Endometrial microvascular endothelial cells (primary cell): ENCODE measurements around the gene TPH2. TPM values are rescaled to one million over a fixed set of nuclear protein-coding genes. Genes with fewer than 3 reads are reported as not detected.

Source experiments
- in situ Hi-C: cut with HindIII; loops from 2 replicates; pipeline ENCODE4 v1.10.0; 2017; ENCODE audit warnings: low sequenced_read_pairs, low pct_unique_long_range_greater_than_20kb; ENCODE audit errors: inconsistent ontology term
- total RNA-seq: library from RNA; depleted of rRNA; stranded (reverse); fragments of >200 nt; gene quantifications from one replicate; pipeline ENCODE4 v1.2.3, GENCODE V29; 2015; ENCODE audit errors: inconsistent ontology term

TPH2 gene
- total RNA-seq, 1 donor from 2014 or later, result not detected

- in situ Hi-C loops, result no loop called here
Measured at GRCh38 chr12:72018036-72018435, 79.4 kb downstream of the TPH2 start.

- in situ Hi-C loops, result no loop called here
Measured at GRCh38 chr12:72024613-72025012, 86.0 kb downstream of the TPH2 start.

GRCh38 chr12:72025524-72025923 lies 86.9 kb downstream of the TPH2 start:
- in situ Hi-C loops, result no loop called here

GRCh38 chr12:72028966-72029365 lies 90.3 kb downstream of the TPH2 start:
- in situ Hi-C loops, result no loop called here

- in situ Hi-C loops, result no loop called here
Measured at GRCh38 chr12:72030277-72030676, 91.6 kb downstream of the TPH2 start.

GRCh38 chr12:72031066-72031465 lies 92.4 kb downstream of the TPH2 start:
- in situ Hi-C loops, result no loop called here

- in situ Hi-C loops, result no loop called here
Measured at GRCh38 chr12:72033991-72034390, 95.3 kb downstream of the TPH2 start.

GRCh38 chr12:72035625-72036024 lies 97.0 kb downstream of the TPH2 start:
- in situ Hi-C loops, result no loop called here

- in situ Hi-C loops, result no loop called here
Measured at GRCh38 chr12:72036393-72036792, 97.7 kb downstream of the TPH2 start.

GRCh38 chr12:72037006-72037795 lies 98.6 kb downstream of the TPH2 start:
- in situ Hi-C loops, result no loop called here

- in situ Hi-C loops, result no loop called here
Measured at GRCh38 chr12:72041811-72042210, 103.2 kb downstream of the TPH2 start.

- in situ Hi-C loops, result no loop called here
Measured at GRCh38 chr12:72053604-72054003, 115.0 kb downstream of the TPH2 start.

GRCh38 chr12:72054511-72054910 lies 115.9 kb downstream of the TPH2 start:
- in situ Hi-C loops, result no loop called here

GRCh38 chr12:72057330-72057914 lies 118.8 kb downstream of the TPH2 start:
- in situ Hi-C loops, result no loop called here

- in situ Hi-C loops, result no loop called here
Measured at GRCh38 chr12:72063073-72063472, 124.4 kb downstream of the TPH2 start.

GRCh38 chr12:72071030-72071429 lies 132.4 kb downstream of the TPH2 start:
- in situ Hi-C loops, result no loop called here

- in situ Hi-C loops, result no loop called here
Measured at GRCh38 chr12:72072592-72073212, 134.1 kb downstream of the TPH2 start.

- in situ Hi-C loops, result no loop called here
Measured at GRCh38 chr12:72074065-72074464, 135.4 kb downstream of the TPH2 start.

- in situ Hi-C loops, result no loop called here
Measured at GRCh38 chr12:72074956-72075355, 136.3 kb downstream of the TPH2 start.

- in situ Hi-C loops, result no loop called here
Measured at GRCh38 chr12:72075401-72075800, 136.8 kb downstream of the TPH2 start.
